VCaP (cell line): Measurements from ENCODE around the gene ZFHX3.

Experiments used
- H3K27ac ChIP-seq: fragments of 450-650 bp; 2 replicates; pipeline ENCODE4 v1.5.1; 2017
- TF ChIP-seq, protein P1 (sequence below): fragments of 450-650 bp; conservative IDR thresholded peaks from 2 replicates; pipeline ENCODE4 v1.5.1; 2017; ENCODE audit warnings: mild to moderate bottlenecking, moderate library complexity

ZFHX3 gene

DNA sequence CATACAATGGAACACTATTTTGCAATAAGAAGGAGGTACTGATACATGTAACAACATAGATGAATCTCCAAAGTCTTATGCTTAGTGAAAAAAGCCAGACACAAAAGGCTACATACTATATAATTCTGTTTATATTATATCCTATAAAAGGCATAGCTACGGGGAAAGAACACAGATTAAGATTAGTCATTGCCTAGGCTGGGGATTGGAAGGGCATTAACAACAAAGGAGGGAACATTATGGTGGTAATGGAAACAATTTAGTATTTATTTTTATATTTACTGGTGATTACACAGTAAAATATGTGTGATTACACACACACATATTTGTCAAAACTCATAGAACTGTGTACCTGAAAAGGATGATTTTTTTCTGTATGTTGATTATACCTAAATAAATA, 278.1 kb downstream of the ZFHX3 start:
- TF ChIP-seq, protein P1, sequence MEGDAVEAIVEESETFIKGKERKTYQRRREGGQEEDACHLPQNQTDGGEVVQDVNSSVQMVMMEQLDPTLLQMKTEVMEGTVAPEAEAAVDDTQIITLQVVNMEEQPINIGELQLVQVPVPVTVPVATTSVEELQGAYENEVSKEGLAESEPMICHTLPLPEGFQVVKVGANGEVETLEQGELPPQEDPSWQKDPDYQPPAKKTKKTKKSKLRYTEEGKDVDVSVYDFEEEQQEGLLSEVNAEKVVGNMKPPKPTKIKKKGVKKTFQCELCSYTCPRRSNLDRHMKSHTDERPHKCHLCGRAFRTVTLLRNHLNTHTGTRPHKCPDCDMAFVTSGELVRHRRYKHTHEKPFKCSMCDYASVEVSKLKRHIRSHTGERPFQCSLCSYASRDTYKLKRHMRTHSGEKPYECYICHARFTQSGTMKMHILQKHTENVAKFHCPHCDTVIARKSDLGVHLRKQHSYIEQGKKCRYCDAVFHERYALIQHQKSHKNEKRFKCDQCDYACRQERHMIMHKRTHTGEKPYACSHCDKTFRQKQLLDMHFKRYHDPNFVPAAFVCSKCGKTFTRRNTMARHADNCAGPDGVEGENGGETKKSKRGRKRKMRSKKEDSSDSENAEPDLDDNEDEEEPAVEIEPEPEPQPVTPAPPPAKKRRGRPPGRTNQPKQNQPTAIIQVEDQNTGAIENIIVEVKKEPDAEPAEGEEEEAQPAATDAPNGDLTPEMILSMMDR = no peak
- no peak overlapping the region for H3K27ac ChIP-seq

DNA sequence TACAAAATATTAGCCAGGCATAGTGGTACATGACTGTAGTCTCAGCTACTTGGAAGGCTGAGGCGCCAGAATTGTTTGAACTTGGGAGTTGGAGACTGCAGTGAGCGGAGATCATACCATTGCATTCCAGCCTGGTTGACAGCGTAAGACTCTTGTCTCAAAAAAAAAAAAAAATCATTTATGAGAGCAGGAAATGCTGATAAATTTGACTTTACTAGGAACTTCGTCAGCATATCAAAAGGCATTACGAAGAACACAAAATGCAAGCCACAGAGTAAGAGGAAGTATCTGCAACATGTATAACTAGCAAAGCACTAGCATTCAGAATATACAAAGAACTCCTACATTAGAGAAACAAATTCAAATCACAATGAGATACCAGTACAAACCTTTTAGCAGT, 279.3 kb downstream of the ZFHX3 start:
- TF ChIP-seq, protein P1 = no peak
- no peak overlapping the region for H3K27ac ChIP-seq

DNA sequence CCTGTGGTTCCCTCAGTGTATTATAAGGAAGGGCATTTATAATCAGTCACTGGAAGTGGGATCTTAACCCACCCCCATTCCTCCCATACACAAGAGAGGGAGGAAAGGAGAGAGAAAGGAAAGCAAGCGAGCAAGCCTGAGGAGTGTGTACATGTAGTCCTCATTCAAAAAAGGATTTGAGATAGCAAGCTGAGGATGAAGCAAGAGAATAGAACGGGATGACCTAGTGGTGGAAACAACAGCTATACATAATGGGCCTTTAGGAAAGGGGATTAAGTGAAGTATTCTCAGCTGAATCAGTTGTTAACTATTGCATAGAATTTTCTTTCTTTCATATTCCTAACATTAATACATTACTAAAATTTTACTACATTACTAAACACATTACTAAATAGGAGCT, 281.4 kb downstream of the ZFHX3 start:
- TF ChIP-seq, protein P1 = no peak
- H3K27ac ChIP-seq = no peak overlapping the region

DNA sequence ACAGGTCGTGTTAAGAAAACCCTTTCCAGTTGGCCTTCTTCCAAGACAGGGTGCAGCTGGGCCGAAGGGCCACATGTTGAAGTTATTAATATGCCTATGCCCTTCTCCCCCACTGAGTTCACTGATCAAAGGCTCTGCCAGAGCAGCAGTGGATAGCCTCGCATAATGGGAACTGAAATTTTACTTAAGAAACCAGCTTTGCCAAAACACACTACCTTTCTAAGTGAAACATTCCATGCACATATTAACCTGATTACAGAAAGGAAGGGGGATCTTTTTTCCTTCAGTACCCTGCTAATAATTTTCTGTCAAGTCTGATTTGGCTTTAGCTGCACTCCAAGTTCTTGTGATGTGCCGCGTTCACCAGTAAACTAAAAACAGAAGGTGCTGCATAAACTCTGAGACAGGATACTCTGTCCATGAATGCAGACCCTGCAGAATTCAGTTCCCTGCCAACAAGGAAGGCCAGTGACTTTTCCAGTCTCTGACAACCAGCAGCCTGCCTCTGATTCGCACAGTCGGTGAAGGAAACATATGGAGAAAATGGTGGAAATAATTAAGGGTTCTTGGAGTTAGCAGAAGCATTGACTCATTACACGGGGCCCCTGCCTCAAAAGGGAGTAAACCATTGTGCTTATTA, 283.8 kb downstream of the ZFHX3 start:
- TF ChIP-seq, protein P1 = no peak
- H3K27ac ChIP-seq = no peak overlapping the region

DNA sequence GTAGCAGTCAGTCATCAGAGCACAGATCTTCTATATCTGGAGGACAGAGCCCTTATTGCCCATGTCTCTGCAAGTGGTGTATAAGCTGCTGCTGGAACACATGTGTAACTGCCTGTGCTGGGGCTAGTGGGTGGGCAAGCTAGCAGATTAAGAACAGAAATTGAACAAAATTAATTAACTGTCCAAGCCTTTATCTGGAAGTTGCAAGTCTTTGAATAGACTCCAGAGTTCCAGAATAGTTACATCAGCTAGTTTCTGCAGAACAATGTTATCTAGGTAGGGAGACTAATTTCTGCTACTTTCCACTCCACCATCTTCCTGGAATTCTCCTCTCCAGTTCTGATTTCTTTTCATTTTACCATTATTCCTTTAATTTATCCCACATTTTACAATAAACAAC, 287.3 kb downstream of the ZFHX3 start:
- TF ChIP-seq, protein P1 = no peak

DNA sequence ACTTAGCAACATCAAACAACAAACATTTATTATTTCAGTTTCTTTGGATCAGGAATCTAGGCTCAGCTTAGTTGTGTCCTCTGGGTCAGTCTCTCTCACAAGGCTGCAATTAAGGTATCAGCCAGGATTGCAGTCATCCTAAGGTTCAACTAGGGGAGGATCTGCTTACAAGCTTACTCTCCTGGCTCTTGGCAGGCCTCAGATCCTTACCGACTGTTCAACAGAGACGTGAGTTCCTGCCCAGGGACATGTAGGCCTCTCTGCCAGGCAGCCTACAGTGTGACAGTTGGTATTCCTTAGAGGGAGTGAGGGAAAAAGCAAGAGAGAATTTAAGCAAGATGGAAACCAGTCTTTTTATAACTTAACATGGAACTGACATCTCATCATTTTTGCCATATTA, 294.0 kb downstream of the ZFHX3 start:
- TF ChIP-seq, protein P1 = no peak
- H3K27ac ChIP-seq = no peak overlapping the region

More for the DNA sequence above, 287.3 kb downstream of the ZFHX3 start:
- H3K27ac ChIP-seq = no peak overlapping the region

DNA sequence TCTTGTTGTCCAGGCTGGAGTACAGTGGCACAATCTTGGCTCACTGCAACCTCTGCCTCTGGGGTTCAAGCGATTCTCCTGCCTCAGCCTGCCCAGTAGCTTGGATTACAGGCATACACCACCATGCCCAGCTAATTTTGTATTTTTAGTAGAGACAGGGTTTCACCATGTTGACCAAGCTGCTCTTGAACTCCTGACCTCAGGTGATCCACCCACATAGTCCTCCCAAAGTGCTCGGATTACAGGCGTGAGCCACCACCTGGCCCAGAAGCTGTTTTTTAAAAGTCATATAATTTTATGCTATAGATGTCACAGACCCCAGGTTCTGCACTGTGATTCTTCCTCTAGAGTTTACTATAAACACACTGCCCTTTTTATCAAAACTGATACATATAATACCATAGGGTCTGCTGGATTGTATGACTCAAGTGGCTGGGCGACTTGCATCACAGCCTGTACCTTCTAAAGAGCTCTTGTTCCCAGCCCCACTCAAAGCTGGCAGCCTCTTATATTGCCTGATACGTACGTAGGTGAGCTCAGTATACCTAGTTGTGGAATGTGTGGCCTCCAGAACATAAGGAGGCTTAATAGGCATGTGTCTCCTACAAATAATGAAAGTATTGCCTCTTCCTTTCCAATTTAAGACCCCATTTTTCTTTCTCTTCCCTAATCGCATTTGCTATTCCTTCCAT, 295.8 kb downstream of the ZFHX3 start:
- TF ChIP-seq, protein P1 = no peak
- no peak overlapping the region for H3K27ac ChIP-seq
